ENCODE data around the gene RPL35. TPM values are rescaled to one million over a fixed set of nuclear protein-coding genes. Genes with fewer than 3 reads are reported as not detected.

Gene RPL35
- total RNA-seq, 1 donor from 2014 or later = 2,553 TPM

GRCh38 chr9:124818431-124819281 lies 43.1 kb downstream of the RPL35 start:
- Mint-ChIP-seq H3K27ac (peak overlapping the region; percentile 73), H3K36me3 (no peaks in the 10 kb centered on the region), H3K27me3 (ENCODE audit: insufficient read depth, low read depth) (peaks cover 2% of the 10 kb centered on the region), H3K9me3 (no peaks in the 10 kb centered on the region), H3K4me1 (peaks cover 23% of the 10 kb centered on the region), H3K4me3 (no peak overlapping the region)
- Histone ChIP-seq H3K27me3 (no peaks in the 10 kb centered on the region), H2AFZ (replicated peaks) (peak overlapping the region; percentile 38), H3K9ac (no peak overlapping the region), H3F3A (ENCODE audit: low read depth) (peaks cover 4% of the 10 kb centered on the region), H3K9me3 (ENCODE audit: low read depth) (no peaks in the 10 kb centered on the region), H3K4me2 (no peak overlapping the region), H3K4me1 (peaks cover 10% of the 10 kb centered on the region), H4K20me1 (ENCODE audit: low read depth) (no peaks in the 10 kb centered on the region), H3K36me3 (no peaks in the 10 kb centered on the region), H3K4me3 (no peak overlapping the region), H3K79me2 (ENCODE audit: low read depth) (no peaks in the 10 kb centered on the region), H3K27ac (no peak overlapping the region)
- no peak for DNase-seq (ENCODE audit: low spot score)
- TF ChIP-seq, protein P1, sequence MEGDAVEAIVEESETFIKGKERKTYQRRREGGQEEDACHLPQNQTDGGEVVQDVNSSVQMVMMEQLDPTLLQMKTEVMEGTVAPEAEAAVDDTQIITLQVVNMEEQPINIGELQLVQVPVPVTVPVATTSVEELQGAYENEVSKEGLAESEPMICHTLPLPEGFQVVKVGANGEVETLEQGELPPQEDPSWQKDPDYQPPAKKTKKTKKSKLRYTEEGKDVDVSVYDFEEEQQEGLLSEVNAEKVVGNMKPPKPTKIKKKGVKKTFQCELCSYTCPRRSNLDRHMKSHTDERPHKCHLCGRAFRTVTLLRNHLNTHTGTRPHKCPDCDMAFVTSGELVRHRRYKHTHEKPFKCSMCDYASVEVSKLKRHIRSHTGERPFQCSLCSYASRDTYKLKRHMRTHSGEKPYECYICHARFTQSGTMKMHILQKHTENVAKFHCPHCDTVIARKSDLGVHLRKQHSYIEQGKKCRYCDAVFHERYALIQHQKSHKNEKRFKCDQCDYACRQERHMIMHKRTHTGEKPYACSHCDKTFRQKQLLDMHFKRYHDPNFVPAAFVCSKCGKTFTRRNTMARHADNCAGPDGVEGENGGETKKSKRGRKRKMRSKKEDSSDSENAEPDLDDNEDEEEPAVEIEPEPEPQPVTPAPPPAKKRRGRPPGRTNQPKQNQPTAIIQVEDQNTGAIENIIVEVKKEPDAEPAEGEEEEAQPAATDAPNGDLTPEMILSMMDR (IDR thresholded peaks at IDR 0.05) = no peak
- no peak for TF ChIP-seq EZH2 (IDR thresholded peaks at IDR 0.05)
- no peak for TF ChIP-seq EZH2phosphoT487 (IDR thresholded peaks at IDR 0.05)

GRCh38 chr9:124815601-124816000 lies 46.2 kb downstream of the RPL35 start:
- Histone ChIP-seq H3K79me2 (ENCODE audit: low read depth) (no peaks in the 10 kb centered on the region), H4K20me1 (ENCODE audit: low read depth) (no peaks in the 10 kb centered on the region), H2AFZ (replicated peaks) (no peak overlapping the region), H3K9me3 (ENCODE audit: low read depth) (no peaks in the 10 kb centered on the region), H3K4me2 (no peak overlapping the region), H3F3A (ENCODE audit: low read depth) (peaks cover 24% of the 10 kb centered on the region), H3K4me1 (peaks cover 28% of the 10 kb centered on the region), H3K9ac (no peak overlapping the region), H3K36me3 (no peaks in the 10 kb centered on the region), H3K27ac (no peak overlapping the region), H3K4me3 (no peak overlapping the region), H3K27me3 (no peaks in the 10 kb centered on the region)
- Mint-ChIP-seq H3K27me3 (ENCODE audit: insufficient read depth, low read depth) (no peaks in the 10 kb centered on the region), H3K36me3 (no peaks in the 10 kb centered on the region), H3K9me3 (no peaks in the 10 kb centered on the region), H3K27ac (no peak overlapping the region), H3K4me3 (no peak overlapping the region), H3K4me1 (peaks cover 44% of the 10 kb centered on the region)
- TF ChIP-seq, protein P1 (IDR thresholded peaks at IDR 0.05) = no peak
- TF ChIP-seq EZH2 (IDR thresholded peaks at IDR 0.05) (no peak), EZH2phosphoT487 (IDR thresholded peaks at IDR 0.05) (no peak)
- no peak for DNase-seq (ENCODE audit: low spot score)

DNA sequence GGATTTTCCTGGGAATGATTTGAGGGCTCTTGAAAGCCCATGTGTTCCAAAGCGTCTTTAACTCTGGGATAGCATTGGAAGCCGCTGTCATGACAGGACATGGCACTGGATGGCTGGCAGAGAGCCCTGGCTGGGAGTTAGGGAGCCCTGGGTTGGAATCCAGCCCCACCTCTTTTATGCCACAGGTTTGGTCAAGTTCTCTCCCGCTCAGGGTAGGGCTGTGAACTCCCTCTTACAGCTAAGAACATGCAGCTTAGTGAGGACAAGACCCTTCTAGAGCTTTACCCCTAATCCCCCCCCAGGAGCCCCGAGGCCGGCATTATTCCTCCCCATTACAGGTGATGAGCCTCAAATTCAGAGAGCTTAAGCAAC lies 47.6 kb downstream of the RPL35 start:
- Histone ChIP-seq H3K4me3 (no peak overlapping the region), H3K27ac (no peak overlapping the region), H3K9me3 (ENCODE audit: low read depth) (no peaks in the 10 kb centered on the region), H2AFZ (replicated peaks) (no peak overlapping the region), H3K4me2 (no peak overlapping the region), H4K20me1 (ENCODE audit: low read depth) (no peaks in the 10 kb centered on the region), H3K27me3 (no peaks in the 10 kb centered on the region), H3K36me3 (no peaks in the 10 kb centered on the region), H3K9ac (no peak overlapping the region), H3K4me1 (peaks cover 29% of the 10 kb centered on the region), H3F3A (ENCODE audit: low read depth) (peaks cover 24% of the 10 kb centered on the region), H3K79me2 (ENCODE audit: low read depth) (no peaks in the 10 kb centered on the region)
- no peak for DNase-seq (ENCODE audit: low spot score)
- TF ChIP-seq EZH2 (IDR thresholded peaks at IDR 0.05) = no peak
- TF ChIP-seq EZH2phosphoT487 (IDR thresholded peaks at IDR 0.05) = no peak
- TF ChIP-seq, protein P1 (IDR thresholded peaks at IDR 0.05) = no peak
- Mint-ChIP-seq H3K27ac (peak overlapping the region; percentile 87), H3K27me3 (ENCODE audit: insufficient read depth, low read depth) (no peaks in the 10 kb centered on the region), H3K9me3 (no peaks in the 10 kb centered on the region), H3K4me1 (peaks cover 53% of the 10 kb centered on the region), H3K36me3 (no peaks in the 10 kb centered on the region), H3K4me3 (no peak overlapping the region)
